ENCODE results near the gene MMEL1.
"Not testable (repeated sequence)": the region's sequence is repeated elsewhere in the genome, so short reads cannot be mapped to it uniquely, and the experiment has no call there.

The MMEL1 gene

GRCh38 chr1:2556277-2556677 is 76.5 kb downstream of the MMEL1 start, which contains the start of gene TNFRSF14:
Gene TNFRSF14, plus strand, starts transcription at chr1:2556371. Its CDS starts 294 bp downstream, at chr1:2556665.
- FAIRE-seq = no peak

DNA sequence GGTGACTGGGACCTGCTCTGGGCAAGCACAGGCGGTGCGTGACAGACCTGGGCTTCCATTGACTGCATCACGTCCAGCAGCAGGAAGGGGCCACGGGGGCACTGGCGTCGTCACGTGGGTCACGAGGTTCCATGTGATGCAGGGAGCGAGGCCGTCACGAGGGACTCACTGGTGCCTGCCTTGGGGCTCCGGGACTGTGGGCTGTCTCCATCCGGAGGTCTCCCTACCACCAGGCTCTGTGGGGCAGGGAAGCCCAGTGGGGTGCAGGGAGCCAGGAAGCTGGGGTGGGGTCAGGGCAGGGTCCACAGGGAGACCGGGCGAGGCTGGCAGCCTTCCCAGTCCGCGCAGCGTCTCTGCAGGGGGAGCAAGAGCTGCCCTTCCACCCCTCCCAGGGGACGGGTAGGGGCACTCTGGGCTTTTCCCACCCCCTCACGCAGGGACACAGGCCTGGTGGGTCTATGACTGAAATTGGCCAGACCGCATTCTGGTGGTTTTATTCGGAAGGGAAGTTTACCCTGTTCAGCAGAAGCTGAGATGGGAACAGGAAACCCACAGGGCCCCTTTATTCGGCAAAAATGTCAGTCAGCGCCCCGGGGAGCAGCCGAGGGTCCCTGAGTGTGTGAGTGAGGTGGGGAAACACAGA is 77.1 kb downstream of the MMEL1 start:
- no peak for FAIRE-seq

GRCh38 chr1:2554621-2555387 is 78.0 kb downstream of the MMEL1 start:
- FAIRE-seq = no peak

DNA sequence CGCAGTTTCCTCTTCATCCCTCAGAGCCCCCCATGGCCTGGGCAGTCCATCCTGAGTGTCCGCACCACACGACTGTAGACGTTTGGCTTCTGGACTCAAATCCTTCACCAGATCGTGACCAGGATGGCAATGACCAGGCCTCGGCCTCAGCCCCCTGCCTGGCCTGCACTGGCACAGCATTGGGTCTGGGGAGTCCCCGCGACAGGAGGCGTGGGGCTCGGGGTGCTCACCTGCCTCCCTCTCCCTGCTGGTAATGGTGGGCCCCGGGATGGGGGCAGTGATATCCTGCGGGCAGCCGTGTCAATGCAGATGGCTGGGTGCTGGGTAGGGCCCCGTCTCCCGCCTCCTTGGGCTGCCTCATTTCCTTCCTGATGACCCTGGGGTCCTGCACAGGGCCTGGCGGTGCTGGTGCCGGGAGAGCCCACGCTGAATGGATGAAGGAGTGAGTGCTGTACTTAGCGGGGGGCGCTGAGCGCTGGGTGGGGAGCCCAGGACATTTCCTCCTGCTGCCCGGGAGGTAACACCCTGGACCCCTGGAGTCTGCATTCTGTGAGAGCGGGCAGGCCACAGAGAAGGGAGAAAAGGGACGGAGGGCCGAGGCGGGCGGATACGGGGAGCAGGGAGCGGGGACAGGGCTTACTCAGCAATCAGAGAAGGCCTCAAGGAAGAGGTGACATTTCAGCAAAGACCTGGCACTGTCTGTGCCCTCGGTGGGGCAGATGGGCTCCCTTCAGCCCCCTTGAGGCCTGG is 78.8 kb downstream of the MMEL1 start:
- FAIRE-seq = no peak

DNA sequence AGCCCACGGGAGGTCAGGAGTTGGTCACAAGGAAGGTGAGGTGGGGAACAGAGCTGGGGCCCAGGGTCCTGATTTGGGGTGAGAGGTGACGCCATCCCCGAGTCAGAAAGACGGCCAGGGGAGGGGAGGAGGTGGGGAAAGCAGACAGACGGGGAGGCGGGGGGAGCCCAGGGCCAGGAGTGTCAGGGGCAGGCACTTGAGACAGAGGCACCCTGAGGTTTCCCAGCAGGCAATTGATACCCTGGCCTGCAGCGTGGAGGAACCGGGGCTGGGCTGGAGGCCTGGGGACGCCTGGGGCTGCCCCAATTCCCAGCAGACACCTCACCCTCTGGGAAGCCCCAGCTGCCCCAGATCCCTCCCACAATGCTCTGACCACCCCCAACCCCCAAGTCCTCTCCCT is 79.7 kb downstream of the MMEL1 start:
- FAIRE-seq = not testable (repeated sequence)

DNA sequence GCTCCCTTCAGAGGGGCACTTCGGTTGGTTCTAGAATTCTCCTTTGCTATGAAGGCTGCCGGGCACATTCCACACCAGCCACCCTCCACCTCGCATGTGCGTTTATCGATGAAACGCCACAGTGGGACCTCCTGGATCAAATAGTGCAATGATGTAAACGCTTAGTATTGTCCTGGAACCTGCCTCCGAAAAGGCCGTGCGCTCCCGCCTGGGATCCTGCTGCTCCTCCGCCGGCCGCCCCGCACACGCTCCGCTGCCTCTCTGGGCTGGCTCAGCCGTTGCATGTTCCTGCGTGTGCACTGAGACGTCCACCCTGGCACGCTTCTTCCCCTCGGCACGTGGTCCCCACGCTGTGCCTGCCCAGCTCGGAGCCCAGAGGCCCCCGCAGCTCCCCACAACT is 80.6 kb downstream of the MMEL1 start:
- no peak for FAIRE-seq

GRCh38 chr1:2551544-2551943 is 81.3 kb downstream of the MMEL1 start:
- not testable (repeated sequence) for FAIRE-seq

- not testable (repeated sequence) for FAIRE-seq
Observed at GRCh38 chr1:2550309-2550861, 82.4 kb downstream of the MMEL1 start.

- FAIRE-seq = not testable (repeated sequence)
Observed at GRCh38 chr1:2549367-2550029, 83.3 kb downstream of the MMEL1 start.

DNA sequence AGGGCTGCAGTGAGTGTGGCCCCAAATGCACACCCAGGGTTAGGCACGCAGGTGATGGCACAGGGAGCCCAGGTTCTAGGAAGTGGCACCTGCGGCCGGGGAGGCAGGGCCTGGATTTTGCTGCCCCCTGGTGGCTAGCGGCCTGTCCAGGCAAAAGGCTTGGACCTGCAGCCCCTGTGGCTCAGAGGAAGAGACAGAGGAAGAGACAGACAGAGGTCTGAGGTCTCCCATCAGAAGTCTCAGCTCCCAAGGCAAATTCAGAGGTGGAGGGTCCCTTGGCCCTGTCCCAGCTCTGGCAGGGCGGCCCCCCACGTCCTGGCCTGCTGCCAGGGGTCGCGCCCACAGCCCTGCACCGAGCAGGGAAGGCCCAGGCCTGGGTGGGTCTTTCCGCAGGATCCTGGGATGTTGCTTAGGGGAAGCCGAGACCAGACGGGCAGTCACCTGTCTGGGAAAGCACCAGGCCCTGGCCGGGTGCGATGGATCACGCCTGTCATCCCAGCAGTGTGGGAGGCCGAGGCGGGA is 84.7 kb downstream of the MMEL1 start:
- no peak for FAIRE-seq

- no peak for FAIRE-seq
Observed at GRCh38 chr1:2547210-2548067, 85.4 kb downstream of the MMEL1 start.

GRCh38 chr1:2546515-2547209 is 86.2 kb downstream of the MMEL1 start:
- FAIRE-seq = no peak

DNA sequence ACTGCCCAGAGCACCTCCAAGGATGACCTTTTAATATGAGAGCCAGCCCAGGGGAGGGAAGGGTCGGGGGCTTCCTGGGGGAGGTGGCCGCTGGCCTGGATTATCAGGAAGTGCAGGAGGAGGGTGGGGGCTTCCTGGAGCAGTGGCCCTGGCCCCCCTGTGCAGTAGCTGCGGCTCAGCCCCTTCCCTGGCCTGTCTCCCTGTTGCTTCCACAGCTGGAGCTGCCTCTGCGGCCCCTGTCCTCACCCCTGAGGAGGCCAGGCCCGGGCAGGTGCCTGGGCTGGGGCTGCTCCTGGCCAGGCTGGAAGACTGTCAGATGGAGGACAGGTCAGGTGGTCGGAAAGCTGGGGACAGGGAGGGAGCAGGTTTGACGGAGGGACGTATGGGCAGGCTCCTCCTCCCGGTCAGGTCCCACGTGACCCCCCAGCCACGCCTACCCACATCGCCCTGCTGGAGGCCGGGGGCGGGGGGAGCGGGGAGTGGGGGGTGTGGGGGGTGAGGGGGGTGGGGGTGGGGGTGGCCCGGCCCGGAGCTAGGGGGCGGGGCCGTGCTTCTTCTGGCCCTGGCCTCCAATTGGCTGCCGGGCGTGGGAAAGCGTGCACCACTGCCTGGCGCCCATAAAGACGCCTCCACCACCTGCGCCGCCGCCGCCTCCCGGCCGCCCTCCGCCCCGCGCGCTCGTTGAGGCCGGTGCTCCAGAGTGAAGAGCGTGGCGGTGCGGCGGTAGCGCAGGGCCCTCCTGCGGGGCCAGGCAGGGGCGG is 86.9 kb downstream of the MMEL1 start:
- no peak for FAIRE-seq

GRCh38 chr1:2544875-2545640 is 87.8 kb downstream of the MMEL1 start:
- FAIRE-seq = no peak

GRCh38 chr1:2544093-2544874 is 88.5 kb downstream of the MMEL1 start:
- FAIRE-seq = no peak

GRCh38 chr1:2543543-2544092 is 89.2 kb downstream of the MMEL1 start:
- no peak for FAIRE-seq

DNA sequence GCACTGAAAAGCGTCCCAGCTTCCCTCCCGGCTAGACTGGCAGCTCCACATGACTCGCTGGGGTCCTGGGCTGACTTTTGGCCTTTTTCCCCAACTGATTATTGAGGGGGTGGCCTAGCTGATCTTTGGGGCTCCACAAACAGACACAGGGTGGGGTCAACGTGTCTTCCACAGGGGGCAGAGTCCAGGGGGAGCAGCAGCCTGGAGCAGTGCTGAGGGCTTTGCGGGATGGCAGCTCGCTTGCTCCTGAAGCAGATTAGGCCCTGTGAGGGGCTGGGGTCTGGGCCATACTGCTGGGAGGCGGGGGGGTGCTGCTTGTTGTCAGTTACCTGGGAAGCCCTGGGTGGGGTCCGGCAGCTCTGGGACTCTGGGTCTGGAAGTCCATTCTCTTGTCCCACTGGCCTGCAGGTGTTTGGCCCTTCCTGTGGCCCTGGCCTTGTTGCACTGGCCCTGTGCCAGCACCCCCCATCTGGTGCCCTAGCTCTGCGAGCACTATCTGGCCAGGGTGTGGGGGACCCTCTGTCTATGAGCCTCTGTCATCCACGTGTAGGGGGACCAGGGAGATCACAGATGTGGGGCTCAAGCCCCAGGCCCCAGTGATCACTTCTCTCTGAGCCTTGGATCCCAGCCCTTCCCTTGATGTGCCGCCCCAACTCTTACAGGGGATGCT is 90.4 kb downstream of the MMEL1 start:
- FAIRE-seq = no peak

All from endometrium (tissue), 2 donors.